SK-N-SH (cell line): ENCODE data around the gene SLAMF1. TPM values are rescaled to one million over a fixed set of nuclear protein-coding genes. Genes with fewer than 3 reads are reported as not detected.

Experiments used
- CTCF ChIA-PET: fragments of 300-600, 350-600 bp; formaldehyde crosslinking; extraction: SDS; loops from one replicate; lab custom pipeline; 2021; lab: Yijun Ruan, JAX
- POLR2A ChIA-PET: fragments of 350-600 bp; sonication (Branson Sonifier 250); formaldehyde crosslinking; extraction: SDS; loops from one replicate; lab custom pipeline; 2020; ENCODE audit warnings: antibody characterized with exemption, inconsistent platforms; lab: Yijun Ruan, JAX
- DNase-seq: peaks from one replicate; pipeline ENCODE4 v3.0.0; 2012
- H2AFZ ChIP-seq: fragments of 200-600 bp; sonication (generic); 2 replicates; pipeline ENCODE4 v1.8.1; 2016; ENCODE audit warnings: antibody characterized with exemption, mild to moderate bottlenecking, low read depth
- H3F3A ChIP-seq: fragments of 200-600 bp; sonication (generic); replicated peaks from 2 replicates; pipeline ENCODE3; 2016; ENCODE audit warnings: antibody characterized with exemption, mild to moderate bottlenecking; ENCODE audit not compliant: insufficient read depth
- H3K27ac ChIP-seq, 2 experiments: fragments of 200-500 bp in 1 of 2; fragments of 200-600 bp in 1 of 2; sonication (Bioruptor generic) in 1 of 2; sonication (generic), shearing (Covaris generic) in 1 of 2; 2 replicates each; pipeline versions ENCODE4 v1.5.1 to v1.6.1; 2014 to 2016; ENCODE audit warnings: low read depth in 2 of 2, inconsistent platforms in 1 of 2, low read length in 1 of 2, mild to moderate bottlenecking in 1 of 2, mixed read lengths in 1 of 2
- H3K27me3 ChIP-seq: fragments of 200-600 bp; sonication (generic), shearing (Covaris generic); 2 replicates; pipeline ENCODE4 v1.6.1; 2016; ENCODE audit warnings: mixed run types; ENCODE audit not compliant: insufficient read depth
- H3K36me3 ChIP-seq, 2 experiments: fragments of 200-500 bp in 1 of 2; fragments of 200-600 bp in 1 of 2; sonication (Bioruptor generic) in 1 of 2; sonication (generic) in 1 of 2; replicated peaks in 1 of 2; 2 replicates each; pipeline versions ENCODE3 to v1.5.1; 2014 to 2016; ENCODE audit warnings: low read length in 1 of 2, mild to moderate bottlenecking in 1 of 2; ENCODE audit not compliant: insufficient read depth in 2 of 2, control insufficient read depth in 1 of 2
- H3K4me1 ChIP-seq, 2 experiments: fragments of 200-500 bp in 1 of 2; fragments of 200-600 bp in 1 of 2; sonication (Bioruptor generic) in 1 of 2; sonication (generic), shearing (Covaris generic) in 1 of 2; 2 replicates each; pipeline versions ENCODE4 v1.5.1 to v1.6.1; 2014 to 2016; ENCODE audit warnings: low read depth in 1 of 2, low read length in 1 of 2, mixed run types in 1 of 2; ENCODE audit not compliant: insufficient read depth in 2 of 2, control insufficient read depth in 1 of 2
- H3K4me2 ChIP-seq: fragments of 200-600 bp; sonication (generic), shearing (Covaris generic); 2 replicates; pipeline ENCODE4 v1.6.1; 2017; ENCODE audit warnings: mixed run types
- H3K4me3 ChIP-seq, 2 experiments: fragments of 200-500 bp in 1 of 2; fragments of 200-600 bp in 1 of 2; sonication (Bioruptor generic) in 1 of 2; sonication (generic), shearing (Covaris generic) in 1 of 2; 2 replicates each; pipeline versions ENCODE4 v1.5.1 to v1.8.1; 2014 to 2016; ENCODE audit warnings: low read depth in 2 of 2, inconsistent platforms in 1 of 2, low read length in 1 of 2, mild to moderate bottlenecking in 1 of 2, mixed read lengths in 1 of 2, moderate library complexity in 1 of 2
- H3K79me2 ChIP-seq: fragments of 200-600 bp; sonication (generic); 2 replicates; pipeline ENCODE4 v1.8.1; 2017; ENCODE audit warnings: mild to moderate bottlenecking; ENCODE audit not compliant: insufficient read depth
- H3K9ac ChIP-seq: fragments of 200-600 bp; sonication (generic); 2 replicates; pipeline ENCODE4 v1.6.1; 2017; ENCODE audit warnings: mixed run types
- H3K9me2 ChIP-seq: fragments of 200-600 bp; sonication (generic); 2 replicates; pipeline ENCODE4 v1.6.1; 2017; ENCODE audit warnings: mixed run types
- H3K9me3 ChIP-seq: fragments of 200-600 bp; sonication (generic); 2 replicates; pipeline ENCODE4 v1.6.1; 2017; ENCODE audit warnings: mixed run types, mild to moderate bottlenecking, moderate library complexity
- H4K20me1 ChIP-seq: fragments of 200-600 bp; sonication (generic); 2 replicates; pipeline ENCODE4 v1.6.1; 2017; ENCODE audit warnings: mild to moderate bottlenecking, mixed run types; ENCODE audit not compliant: insufficient read depth
- CHD2 ChIP-seq: fragments of 150-350 bp; IDR thresholded peaks from 2 replicates; pipeline ENCODE4 v1.6.1; 2018; ENCODE audit warnings: low read length; ENCODE audit not compliant: partially characterized antibody
- ELF1 ChIP-seq: IDR thresholded peaks from 2 replicates; pipeline ENCODE4 v1.4.0; 2012
- EZH2phosphoT487 ChIP-seq: fragments of 200-600 bp; sonication (generic); IDR thresholded peaks from 2 replicates; pipeline ENCODE4 v1.6.1; 2017; ENCODE audit warnings: low read depth, mixed run types, mild to moderate bottlenecking, antibody characterized with exemption, moderate library complexity, borderline replicate concordance
- FOSL2 ChIP-seq: IDR thresholded peaks from 2 replicates; pipeline ENCODE4 v1.4.0; 2012; ENCODE audit warnings: low read depth, mild to moderate bottlenecking, moderate library complexity, borderline replicate concordance
- FOXJ3 ChIP-seq: sonication (generic); formaldehyde crosslinking; IDR thresholded peaks from 2 replicates; pipeline ENCODE4 v1.5.1; 2020; ENCODE audit warnings: mild to moderate bottlenecking, missing genetic modification reagents
- FOXM1 ChIP-seq: IDR thresholded peaks from 2 replicates; pipeline ENCODE4 v1.4.0; 2012; ENCODE audit warnings: low read depth, mild to moderate bottlenecking
- GATA2 ChIP-seq: sonication (generic); formaldehyde crosslinking; IDR thresholded peaks from 2 replicates; pipeline ENCODE4 v1.5.0; 2020; ENCODE audit warnings: mild to moderate bottlenecking, missing genetic modification reagents
- JUND ChIP-seq: IDR thresholded peaks from 2 replicates; pipeline ENCODE4 v1.4.0; 2012
- MEF2A ChIP-seq: IDR thresholded peaks from 2 replicates; pipeline ENCODE4 v1.4.0; 2012; ENCODE audit warnings: low read depth, borderline replicate concordance
- NFIC ChIP-seq: IDR thresholded peaks from 2 replicates; pipeline ENCODE4 v1.4.0; 2012; ENCODE audit warnings: borderline replicate concordance
- NRF1 ChIP-seq: IDR thresholded peaks from 2 replicates; pipeline ENCODE4 v1.6.1; 2012; ENCODE audit warnings: low read depth, mild to moderate bottlenecking, low read length
- RFX5 ChIP-seq: IDR thresholded peaks from 2 replicates; pipeline ENCODE4 v1.6.1; 2012; ENCODE audit warnings: mild to moderate bottlenecking, improper control_type of control experiment, low read length
- SIN3A ChIP-seq: IDR thresholded peaks from 2 replicates; pipeline ENCODE4 v1.6.1; 2012; ENCODE audit warnings: low read depth, mild to moderate bottlenecking, low read length, moderate library complexity, borderline replicate concordance
- SMC3 ChIP-seq: IDR thresholded peaks from 2 replicates; pipeline ENCODE4 v1.6.1; 2012; ENCODE audit warnings: low read depth, low read length, improper control_type of control experiment
- TAF1 ChIP-seq: IDR thresholded peaks from 2 replicates; pipeline ENCODE4 v1.6.1; 2012; ENCODE audit warnings: low read depth, mild to moderate bottlenecking, low read length, moderate library complexity, borderline replicate concordance
- TCF12 ChIP-seq: IDR thresholded peaks from 2 replicates; pipeline ENCODE4 v1.4.0; 2012
- TEAD4 ChIP-seq: IDR thresholded peaks from 2 replicates; pipeline ENCODE4 v1.4.0; 2012; ENCODE audit warnings: mild to moderate bottlenecking, borderline replicate concordance; ENCODE audit not compliant: insufficient read depth
- YY1 ChIP-seq: IDR thresholded peaks from 2 replicates; pipeline ENCODE4 v1.4.0; 2012; ENCODE audit warnings: low read depth, mild to moderate bottlenecking
- WGBS: methylation state at CpG from one replicate; pipeline ENCODE4 v1.1.6; 2017; ENCODE audit warnings: low lambda C conversion rate; 5-methylcytosine and 5-hydroxymethylcytosine counted together
- polyA plus RNA-seq, 3 experiments: library from polyadenylated mRNA; depleted of rRNA; stranded (reverse); fragments of >200 nt; gene quantifications; 2 replicates each; pipeline ENCODE4 v1.2.3, GENCODE V29; 2012
- TF ChIP-seq, protein P1 (sequence below): IDR thresholded peaks from 2 replicates; pipeline ENCODE4 v1.4.0; 2012; ENCODE audit warnings: low read depth, borderline replicate concordance
- TF ChIP-seq, protein P2 (sequence below): IDR thresholded peaks from 2 replicates; pipeline ENCODE4 v1.4.0; 2012; ENCODE audit warnings: low read depth
- TF ChIP-seq, protein P3 (sequence below): fragments of 150-350 bp; IDR thresholded peaks from 2 replicates; pipeline ENCODE4 v1.6.1; 2016; ENCODE audit warnings: mild to moderate bottlenecking, low read depth, low read length

The SLAMF1 gene
- polyA plus RNA-seq, 1 of the 3 experiments (the other 2 are of a cell fraction) = not detected

DNA sequence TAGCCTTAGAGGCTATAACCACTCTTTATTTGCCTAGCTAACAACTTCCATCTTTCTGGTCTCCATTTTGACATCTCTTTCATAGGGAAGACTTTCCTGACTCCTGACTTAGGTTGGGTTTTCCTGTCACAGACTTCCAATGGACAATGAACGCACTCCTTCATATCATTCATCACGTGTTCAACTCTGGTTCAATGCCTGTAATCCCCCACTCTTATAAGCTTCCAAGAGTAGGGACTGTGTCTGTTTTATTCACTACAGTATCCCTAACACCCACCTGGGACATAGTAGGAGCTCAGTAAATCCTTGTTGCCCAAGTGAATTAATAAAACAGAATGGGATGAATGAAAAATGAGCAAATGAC, 4.6 kb downstream of the SLAMF1 start:
- H2AFZ ChIP-seq = no peak overlapping the region
- H3K9me2 ChIP-seq = no peaks in the 10 kb centered on the region
- H3K27ac ChIP-seq = no peak overlapping the region
- H3K4me1 ChIP-seq = no peaks in the 10 kb centered on the region
- 24% methylated on average over 2 of the region's 2 CpGs for WGBS
- H3K79me2 ChIP-seq = no peaks in the 10 kb centered on the region
- no peak for DNase-seq
- no peaks in the 10 kb centered on the region for H4K20me1 ChIP-seq
- ChIA-PET CTCF (interaction anchor here (0.5 kb wide), 1 partner anchor 371 kb away, joined by 3 read pairs; no protein-coding TSS in a partner anchor), POLR2A (no interaction called here)
- H3K9ac ChIP-seq = no peak overlapping the region
- no peak overlapping the region for H3K4me3 ChIP-seq
- no peak overlapping the region for H3K4me2 ChIP-seq
- no peaks in the 10 kb centered on the region for H3K9me3 ChIP-seq
- no peaks in the 10 kb centered on the region for H3K36me3 ChIP-seq
- TF ChIP-seq SMC3 = no peak
- TF ChIP-seq MEF2A = no peak
- no peak for TF ChIP-seq FOXJ3 (CRISPR knock-in tag)
- TF ChIP-seq, protein P1, sequence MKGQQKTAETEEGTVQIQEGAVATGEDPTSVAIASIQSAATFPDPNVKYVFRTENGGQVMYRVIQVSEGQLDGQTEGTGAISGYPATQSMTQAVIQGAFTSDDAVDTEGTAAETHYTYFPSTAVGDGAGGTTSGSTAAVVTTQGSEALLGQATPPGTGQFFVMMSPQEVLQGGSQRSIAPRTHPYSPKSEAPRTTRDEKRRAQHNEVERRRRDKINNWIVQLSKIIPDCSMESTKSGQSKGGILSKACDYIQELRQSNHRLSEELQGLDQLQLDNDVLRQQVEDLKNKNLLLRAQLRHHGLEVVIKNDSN = no peak
- no peak for TF ChIP-seq GATA2
- no peak for TF ChIP-seq FOSL2
- no peak for TF ChIP-seq TAF1
- TF ChIP-seq, protein P2, sequence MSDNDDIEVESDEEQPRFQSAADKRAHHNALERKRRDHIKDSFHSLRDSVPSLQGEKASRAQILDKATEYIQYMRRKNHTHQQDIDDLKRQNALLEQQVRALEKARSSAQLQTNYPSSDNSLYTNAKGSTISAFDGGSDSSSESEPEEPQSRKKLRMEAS = no peak
- TF ChIP-seq SIN3A = no peak
- no peak for TF ChIP-seq RFX5
- no peak for TF ChIP-seq TCF12
- H3F3A ChIP-seq = no peaks in the 10 kb centered on the region
- H3K27me3 ChIP-seq = no peaks in the 10 kb centered on the region; the same call in 1 of the 2 replicates

DNA sequence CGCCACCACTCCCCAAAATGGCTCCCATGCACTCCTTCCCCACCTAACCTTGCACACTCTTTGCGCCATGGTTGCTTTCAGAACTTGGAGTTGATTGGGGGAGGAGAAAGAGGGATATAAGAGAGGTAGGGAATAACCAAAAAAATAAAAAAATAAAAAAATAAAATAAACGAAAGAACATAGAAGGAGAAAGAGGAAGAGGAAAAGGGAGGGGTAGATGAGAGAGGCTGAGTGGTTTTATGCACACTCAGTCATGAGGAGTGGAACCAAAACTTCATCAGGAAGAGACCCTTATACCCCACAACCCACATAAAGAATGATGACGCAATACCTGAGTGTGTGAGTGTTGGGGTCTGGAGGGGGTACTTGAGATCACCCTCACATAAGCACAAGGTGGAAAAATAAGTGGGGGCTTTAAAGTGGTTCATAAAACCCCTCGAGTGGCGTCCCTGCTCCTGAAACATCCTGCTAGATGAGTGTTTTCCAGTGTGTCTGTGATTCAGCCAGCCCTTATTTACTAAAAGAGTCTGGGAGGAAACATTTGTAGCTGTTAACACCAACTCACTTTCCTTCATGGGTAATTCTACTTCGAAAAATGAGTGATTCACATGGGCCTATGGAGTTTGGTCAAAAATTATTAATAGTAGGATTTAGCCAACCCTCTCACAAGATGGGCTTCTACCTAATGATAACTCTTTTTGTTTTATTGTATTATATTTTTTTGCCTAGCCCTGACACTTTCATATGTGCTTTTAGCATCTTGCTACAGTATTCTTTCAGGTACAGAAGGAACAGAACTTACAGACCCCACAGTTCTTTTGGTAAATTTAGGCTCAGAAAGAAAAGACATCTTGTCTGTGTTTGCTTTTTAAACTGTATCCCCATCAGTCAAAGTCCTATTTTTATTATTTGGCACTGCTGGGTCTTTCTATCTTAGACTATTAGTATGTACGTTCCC, 5.2 kb downstream of the SLAMF1 start:
- H3K4me1 ChIP-seq = no peaks in the 10 kb centered on the region
- 6% methylated on average over 8 of the region's 8 CpGs for WGBS
- H3K27ac ChIP-seq = no peak overlapping the region
- H3K4me2 ChIP-seq = no peak overlapping the region
- H2AFZ ChIP-seq = no peak overlapping the region
- TF ChIP-seq, protein P3, sequence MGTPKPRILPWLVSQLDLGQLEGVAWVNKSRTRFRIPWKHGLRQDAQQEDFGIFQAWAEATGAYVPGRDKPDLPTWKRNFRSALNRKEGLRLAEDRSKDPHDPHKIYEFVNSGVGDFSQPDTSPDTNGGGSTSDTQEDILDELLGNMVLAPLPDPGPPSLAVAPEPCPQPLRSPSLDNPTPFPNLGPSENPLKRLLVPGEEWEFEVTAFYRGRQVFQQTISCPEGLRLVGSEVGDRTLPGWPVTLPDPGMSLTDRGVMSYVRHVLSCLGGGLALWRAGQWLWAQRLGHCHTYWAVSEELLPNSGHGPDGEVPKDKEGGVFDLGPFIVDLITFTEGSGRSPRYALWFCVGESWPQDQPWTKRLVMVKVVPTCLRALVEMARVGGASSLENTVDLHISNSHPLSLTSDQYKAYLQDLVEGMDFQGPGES = no peak
- TF ChIP-seq FOXM1 (no peak), FOSL2 (no peak), EZH2phosphoT487 (no peak), NRF1 (no peak), JUND (no peak), CHD2 (no peak), YY1 (no peak), NFIC (no peak), ELF1 (no peak), TEAD4 (no peak)
- no peaks in the 10 kb centered on the region; the same call in 1 of the 2 replicates for H3K27me3 ChIP-seq
- H3K4me3 ChIP-seq = no peak overlapping the region
- no peaks in the 10 kb centered on the region for H3K9me2 ChIP-seq
- H3K9ac ChIP-seq = no peak overlapping the region
- DNase-seq = no peak
- no peaks in the 10 kb centered on the region for H3K36me3 ChIP-seq
- no peaks in the 10 kb centered on the region for H3K9me3 ChIP-seq
- ChIA-PET CTCF (no interaction called here), POLR2A (no interaction called here)
- H4K20me1 ChIP-seq = no peaks in the 10 kb centered on the region
- H3F3A ChIP-seq = no peaks in the 10 kb centered on the region
- H3K79me2 ChIP-seq = no peaks in the 10 kb centered on the region
